ENCODE data around the gene JMJD6. TPM values are rescaled to one million over a fixed set of nuclear protein-coding genes. Genes with fewer than 3 reads are reported as not detected.

The JMJD6 gene
- total RNA-seq, 1 experiment from 2014 or later: 28.9 TPM

GRCh38 chr17:76757256-76757655 lies 30.9 kb upstream of the JMJD6 start:
- H3K23me2 ChIP-seq (ENCODE audit: insufficient read length, low read depth, low read length, poor library complexity, severe bottlenecking): no peaks in the 10 kb centered on the region
- DNase-seq: no peak

More at GRCh38 chr17:76757256-76757655, 30.9 kb upstream of the JMJD6 start:
- H3K4me1 Mint-ChIP-seq: 0 out of 4 replicates have a peak, but pooled peaks cover 0 to 1% of the 10 kb centered on the region in 2 experiments
- TF ChIP-seq CTCF (conservative IDR thresholded peaks at IDR 0.05): no peak
- no peak overlapping the region for H4K5ac ChIP-seq (ENCODE audit: insufficient read length, low read depth, low read length)
- H3K79me2 ChIP-seq (ENCODE audit: insufficient read depth, low read length): no peaks in the 10 kb centered on the region
- no peak overlapping the region for H3K4me3 Mint-ChIP-seq
- no peak overlapping the region for H2AFZ ChIP-seq (ENCODE audit: low read length)
- no peaks in the 10 kb centered on the region for H3K9me3 ChIP-seq (ENCODE audit: control insufficient read depth, low read depth, low read length)
- H2BK120ac ChIP-seq (ENCODE audit: low read depth, low read length, poor library complexity, severe bottlenecking): no peak overlapping the region
- H3K36me3 Mint-ChIP-seq (ENCODE audit: insufficient read depth in 1 of 3, low read depth in 3 of 3): peaks cover 16 to 44% (median 25%) of the 10 kb centered on the region in 3 experiments
- H4K91ac ChIP-seq (ENCODE audit: insufficient read length, low read depth, low read length): no peak overlapping the region
- no peak overlapping the region for H3K23ac ChIP-seq (ENCODE audit: insufficient read length, low read depth, low read length)
- H3K4me2 ChIP-seq (ENCODE audit: insufficient read depth, insufficient read length, low read length): no peak overlapping the region
- H3K4me1 ChIP-seq (ENCODE audit: insufficient read depth, low read length): no peaks in the 10 kb centered on the region
- no peak overlapping the region for H3K56ac ChIP-seq (ENCODE audit: insufficient read length, low read depth, low read length)
- no peak overlapping the region for H2BK5ac ChIP-seq (ENCODE audit: insufficient read length, low read length)
- no peak overlapping the region for H3K9ac ChIP-seq (ENCODE audit: extremely low read depth, insufficient read length, low read length)
- no peaks in the 10 kb centered on the region for H3K79me1 ChIP-seq (ENCODE audit: insufficient read depth, low read depth, low read length, poor library complexity, severe bottlenecking)
- no peak overlapping the region for H4K8ac ChIP-seq (replicated peaks; ENCODE audit: insufficient read length, low read depth, low read length)
- no peak overlapping the region for H3K18ac ChIP-seq (ENCODE audit: insufficient read length, low read depth, low read length)
- H4K20me1 ChIP-seq (ENCODE audit: control insufficient read depth, insufficient read depth, insufficient read length): no peaks in the 10 kb centered on the region
- no peak overlapping the region for H2AK5ac ChIP-seq (ENCODE audit: insufficient read length, low read length)
- no peak overlapping the region for H3K27ac Mint-ChIP-seq
- H3K9me3 Mint-ChIP-seq: no peaks in the 10 kb centered on the region; a peak in 1 of 5 replicates
- H2BK15ac ChIP-seq (ENCODE audit: low read depth, low read length): no peak overlapping the region
- H3K27ac ChIP-seq (ENCODE audit: insufficient read length, low read depth, low read length): no peak overlapping the region
- whole genome bisulfite sequencing (ENCODE audit: extremely low coverage, insufficient read length, low lambda C conversion rate): no CpG with 5 or more reads among the region's 5 CpGs
- no peak overlapping the region for H3K14ac ChIP-seq (ENCODE audit: insufficient read depth, low read length)
- no peak overlapping the region for H3K4ac ChIP-seq (ENCODE audit: low read depth, low read length)
- H3K27me3 ChIP-seq (ENCODE audit: insufficient read depth, low read length): no peaks in the 10 kb centered on the region
- no peak overlapping the region for H2BK12ac ChIP-seq (ENCODE audit: insufficient read length, low read depth, low read length)
- H3T11ph ChIP-seq (ENCODE audit: low read length): no peak overlapping the region
- H3K27me3 Mint-ChIP-seq (ENCODE audit: low read depth): no peaks in the 10 kb centered on the region
- H2BK20ac ChIP-seq (ENCODE audit: low read depth, low read length, poor library complexity, severe bottlenecking): no peak overlapping the region

All from H9 (cell line).